Neural crest cell (in vitro differentiated cells): ENCODE results near the gene SIRT3. TPM values are rescaled to one million over a fixed set of nuclear protein-coding genes. Genes with fewer than 3 reads are reported as not detected.
A peak's percentile ranks its signal among the peaks of the same experiment; 100 is the strongest.
"Not testable (repeated sequence)": the region's sequence is repeated elsewhere in the genome, so short reads cannot be mapped to it uniquely, and the experiment has no call there.

Experiments used
- DNase-seq: peaks from one replicate; pipeline ENCODE4 v3.0.0; 2021; ENCODE audit warnings: low read depth, mixed read lengths, low spot score
- H3K27ac Mint-ChIP-seq: one replicate; pipeline ENCODE4 v1.8.0; 2021; ENCODE audit warnings: mild to moderate bottlenecking, mixed read lengths; ENCODE audit not compliant: unreplicated experiment
- H3K27me3 Mint-ChIP-seq: 2 replicates; pipeline ENCODE4 v1.8.0; 2021; ENCODE audit warnings: low read depth, mild to moderate bottlenecking, mixed read lengths
- H3K36me3 Mint-ChIP-seq: 2 replicates; pipeline ENCODE4 v1.8.0; 2021; ENCODE audit warnings: low read depth, mild to moderate bottlenecking, mixed read lengths
- H3K4me1 Mint-ChIP-seq: 2 replicates; pipeline ENCODE4 v1.8.0; 2021; ENCODE audit warnings: mixed read lengths
- H3K4me3 Mint-ChIP-seq: one replicate; pipeline ENCODE4 v1.8.0; 2021; ENCODE audit warnings: mild to moderate bottlenecking, mixed read lengths
- H3K9me3 Mint-ChIP-seq: 2 replicates; pipeline ENCODE4 v1.8.0; 2021; ENCODE audit warnings: mixed read lengths
- CTCF ChIP-seq: fragments of 200-600 bp; sonication (generic); conservative IDR thresholded peaks from 2 replicates; pipeline ENCODE4 v1.5.0; 2021; ENCODE audit warnings: antibody characterized with exemption, mild to moderate bottlenecking
- total RNA-seq: library from RNA; stranded (reverse); gene quantifications from 2 replicates; pipeline ENCODE4 v1.2.1, GENCODE V29; 2021

SIRT3 gene
- total RNA-seq, 1 donor from 2014 or later, result 24.0 TPM

GRCh38 chr11:244376-244775 is 8.2 kb upstream of the SIRT3 start:
- H3K36me3 Mint-ChIP-seq, result peaks cover 17% of the 10 kb centered on the region
- no peaks in the 10 kb centered on the region for H3K4me1 Mint-ChIP-seq
- TF ChIP-seq CTCF, result no peak
- no peak overlapping the region for H3K4me3 Mint-ChIP-seq
- H3K27me3 Mint-ChIP-seq, result no peaks in the 10 kb centered on the region
- H3K9me3 Mint-ChIP-seq, result no peaks in the 10 kb centered on the region
- DNase-seq, result no peak
- H3K27ac Mint-ChIP-seq, result no peak overlapping the region

- Mint-ChIP-seq H3K36me3 (peaks cover 8% of the 10 kb centered on the region), H3K27ac (no peak overlapping the region), H3K27me3 (no peaks in the 10 kb centered on the region), H3K4me1 (peaks cover 18% of the 10 kb centered on the region), H3K4me3 (peak overlapping the region; percentile 3), H3K9me3 (no peaks in the 10 kb centered on the region)
- no peak for DNase-seq
- no peak for TF ChIP-seq CTCF
Observed at GRCh38 chr11:241634-242033, 5.5 kb upstream of the SIRT3 start.

GRCh38 chr11:240315-240714 is 4.2 kb upstream of the SIRT3 start:
- Mint-ChIP-seq H3K36me3 (peaks cover 6% of the 10 kb centered on the region), H3K27ac (no peak overlapping the region), H3K4me3 (no peak overlapping the region), H3K27me3 (no peaks in the 10 kb centered on the region), H3K9me3 (no peaks in the 10 kb centered on the region), H3K4me1 (peaks cover 23% of the 10 kb centered on the region)
- no peak for TF ChIP-seq CTCF
- no peak for DNase-seq

- Mint-ChIP-seq H3K4me3 (peak overlapping the region; percentile 95), H3K4me1 (peaks cover 26% of the 10 kb centered on the region)
- not testable (repeated sequence) for H3K27me3 Mint-ChIP-seq, H3K27ac Mint-ChIP-seq, H3K36me3 Mint-ChIP-seq, DNase-seq, H3K9me3 Mint-ChIP-seq
Observed at GRCh38 chr11:238346-238745, 2.2 kb upstream of the SIRT3 start.

GRCh38 chr11:236774-237767 is 929 bp upstream of the SIRT3 start, which contains the start of gene PSMD13:
Gene PSMD13 (plus strand): TSS chr11:236976. CDS start chr11:237050, 74 bp downstream.
- TF ChIP-seq CTCF, result no peak
- Mint-ChIP-seq H3K27me3 (no peaks in the 10 kb centered on the region), H3K4me1 (peaks cover 26% of the 10 kb centered on the region), H3K4me3 (peak within 1 kb of the TSS; percentile 95), H3K36me3 (peaks cover 3% of the 10 kb centered on the region), H3K27ac (peak within 1 kb of the TSS; percentile 99), H3K9me3 (no peaks in the 10 kb centered on the region)
- DNase-seq, result peak; percentile 83

- no peak for TF ChIP-seq CTCF
- Mint-ChIP-seq H3K4me3 (peak overlapping the region; percentile 93), H3K9me3 (no peaks in the 10 kb centered on the region), H3K4me1 (peaks cover 26% of the 10 kb centered on the region), H3K36me3 (no peaks in the 10 kb centered on the region), H3K27me3 (no peaks in the 10 kb centered on the region), H3K27ac (peak overlapping the region; percentile 28)
- no peak for DNase-seq
Observed at GRCh38 chr11:235609-235996, 539 bp downstream of the SIRT3 start.
